ENCODE measurements around the gene WDFY3. TPM values are rescaled to one million over a fixed set of nuclear protein-coding genes. Genes with fewer than 3 reads are reported as not detected.

The WDFY3 gene
- total RNA-seq, 4 donors from 2014 or later: 103 to 141 (median 121) TPM

GRCh38 chr4:84622959-84623358 is 343.5 kb downstream of the WDFY3 start:
- WGBS, 2 donors: 65 to 77% methylated on average over 1 of the region's 1 CpG
- Histone ChIP-seq H3K4me3 (replicated peaks in 1 of 3) (no peak overlapping the region), H3K4me1 (peaks cover 3 to 9% of the 10 kb centered on the region in 2 donors), H3K27me3 (no peaks in the 10 kb centered on the region), H3K36me3 (no peaks in the 10 kb centered on the region), H3K27ac (peak overlapping the region; percentile 5 to 71 (median 55)), H3K9me3 (no peaks in the 10 kb centered on the region)
- DNase-seq: no peak
- TF ChIP-seq CTCF (IDR thresholded peaks at IDR 0.05) (no peak), POLR2A (IDR thresholded peaks at IDR 0.05) (no peak)
- intact Hi-C loops (cut with DNase I): no loop called here

Small RNA genes within 50 kb of the gene (small RNA-seq; reads per million reads assigned to genes)
- gene RN7SL552P (not detected), gene RNU6-469P (not detected)
